DOHH2 (cell line): ENCODE measurements around the gene CD300H.

Experiments
- H3F3A ChIP-seq: fragments of 200-600 bp; sonication (generic), shearing (Covaris generic); 2 replicates; pipeline ENCODE4 v1.6.0; 2016; ENCODE audit warnings: antibody characterized with exemption, mild to moderate bottlenecking; ENCODE audit not compliant: control insufficient read depth, insufficient read depth
- H3K27ac ChIP-seq: fragments of 200-600 bp; sonication (generic); 2 replicates; pipeline ENCODE4 v1.5.1; 2014; ENCODE audit warnings: low read depth, mild to moderate bottlenecking, low read length, moderate library complexity
- H3K27me3 ChIP-seq: fragments of 200-600 bp; sonication (generic); 2 replicates; pipeline ENCODE4 v1.6.1; 2014; ENCODE audit warnings: mild to moderate bottlenecking, low read length, mixed read lengths; ENCODE audit not compliant: control insufficient read depth
- H3K36me3 ChIP-seq: fragments of 200-600 bp; sonication (generic); 2 replicates; pipeline ENCODE4 v1.6.1; 2014; ENCODE audit warnings: mild to moderate bottlenecking, low read length, moderate library complexity, mixed read lengths; ENCODE audit not compliant: control insufficient read depth
- H3K4me1 ChIP-seq: fragments of 200-600 bp; sonication (generic); 2 replicates; pipeline ENCODE4 v1.6.1; 2014; ENCODE audit warnings: mild to moderate bottlenecking, low read length, mixed read lengths; ENCODE audit not compliant: control insufficient read depth
- H3K4me2 ChIP-seq: fragments of 200-600 bp; sonication (generic); 2 replicates; pipeline ENCODE4 v1.6.0; 2014; ENCODE audit warnings: mild to moderate bottlenecking, low read length, moderate library complexity
- H3K4me3 ChIP-seq: fragments of 200-600 bp; sonication (generic); 2 replicates; pipeline ENCODE4 v1.5.1; 2014; ENCODE audit warnings: mild to moderate bottlenecking, low read length, mixed read lengths
- H3K79me2 ChIP-seq: fragments of 200-600 bp; sonication (generic); 2 replicates; pipeline ENCODE4 v1.6.1; 2014; ENCODE audit warnings: mild to moderate bottlenecking, low read length, mixed read lengths; ENCODE audit not compliant: control insufficient read depth
- H3K9me2 ChIP-seq: fragments of 200-600 bp; sonication (generic); replicated peaks from 2 replicates; pipeline ENCODE4 v1.6.1; 2014; ENCODE audit warnings: mild to moderate bottlenecking, low read length, mixed read lengths; ENCODE audit not compliant: control insufficient read depth
- H3K9me3 ChIP-seq: fragments of 200-600 bp; sonication (generic); 2 replicates; pipeline ENCODE4 v1.6.1; 2014; ENCODE audit warnings: antibody characterized with exemption, low read length, mixed read lengths; ENCODE audit not compliant: control insufficient read depth, insufficient read depth
- H4K20me1 ChIP-seq: fragments of 200-600 bp; sonication (generic); 2 replicates; pipeline ENCODE4 v1.6.0; 2014; ENCODE audit warnings: low read depth, mild to moderate bottlenecking, antibody characterized with exemption, low read length, moderate library complexity; ENCODE audit not compliant: control insufficient read depth, insufficient read depth
- CTCF ChIP-seq: fragments of 200-600 bp; sonication (generic); IDR thresholded peaks from one replicate; pipeline ENCODE4 v1.5.1; 2014; ENCODE audit warnings: antibody characterized with exemption, mild to moderate bottlenecking, low read depth, low read length; ENCODE audit not compliant: poor library complexity, severe bottlenecking
- EZH2phosphoT487 ChIP-seq: fragments of 200-600 bp; sonication (generic); IDR thresholded peaks from 2 replicates; pipeline ENCODE4 v1.6.1; 2017; ENCODE audit warnings: borderline replicate concordance, mild to moderate bottlenecking, antibody characterized with exemption, low read length, moderate library complexity, mixed read lengths

Gene CD300H

GRCh38 chr17:74544991-74545842 is 22.1 kb downstream of the CD300H start:
- H3F3A ChIP-seq: no peaks in the 10 kb centered on the region
- H3K79me2 ChIP-seq: no peaks in the 10 kb centered on the region
- no peaks in the 10 kb centered on the region for H3K9me3 ChIP-seq
- TF ChIP-seq EZH2phosphoT487: no peak
- TF ChIP-seq CTCF: no peak
- no peaks in the 10 kb centered on the region for H3K36me3 ChIP-seq
- no peaks in the 10 kb centered on the region for H3K27me3 ChIP-seq
- H3K4me3 ChIP-seq: no peak overlapping the region
- H3K9me2 ChIP-seq: no peaks in the 10 kb centered on the region
- H3K27ac ChIP-seq: no peak overlapping the region
- H3K4me1 ChIP-seq: no peaks in the 10 kb centered on the region
- no peaks in the 10 kb centered on the region for H4K20me1 ChIP-seq
- H3K4me2 ChIP-seq: no peak overlapping the region

GRCh38 chr17:74543891-74544760 is 23.2 kb downstream of the CD300H start:
- H3F3A ChIP-seq: no peaks in the 10 kb centered on the region
- no peak overlapping the region for H3K4me2 ChIP-seq
- TF ChIP-seq EZH2phosphoT487: no peak
- TF ChIP-seq CTCF: no peak
- no peaks in the 10 kb centered on the region for H3K27me3 ChIP-seq
- H4K20me1 ChIP-seq: no peaks in the 10 kb centered on the region
- H3K27ac ChIP-seq: no peak overlapping the region
- H3K9me2 ChIP-seq: no peaks in the 10 kb centered on the region
- H3K36me3 ChIP-seq: no peaks in the 10 kb centered on the region
- no peaks in the 10 kb centered on the region for H3K79me2 ChIP-seq
- H3K4me3 ChIP-seq: no peak overlapping the region
- H3K4me1 ChIP-seq: no peaks in the 10 kb centered on the region
- no peaks in the 10 kb centered on the region for H3K9me3 ChIP-seq

- Histone ChIP-seq H3K9me3 (no peaks in the 10 kb centered on the region), H3K4me2 (no peak overlapping the region), H3K79me2 (no peaks in the 10 kb centered on the region), H3F3A (no peaks in the 10 kb centered on the region), H3K27me3 (no peaks in the 10 kb centered on the region), H4K20me1 (no peaks in the 10 kb centered on the region), H3K27ac (no peak overlapping the region), H3K36me3 (no peaks in the 10 kb centered on the region), H3K9me2 (no peaks in the 10 kb centered on the region), H3K4me3 (no peak overlapping the region), H3K4me1 (no peaks in the 10 kb centered on the region)
- TF ChIP-seq CTCF (no peak), EZH2phosphoT487 (no peak)
Measured at GRCh38 chr17:74543406-74543805, 23.9 kb downstream of the CD300H start.
